IMR-90 (cell line): ENCODE results near the gene VAC14. TPM values are rescaled to one million over a fixed set of nuclear protein-coding genes. Genes with fewer than 3 reads are reported as not detected.

Experiments
- ATAC-seq: fragments of 200-7000 bp; cut with Tn5 transposase; 2 replicates; pipeline ENCODE4 v1.9.1; 2020; ENCODE audit warnings: low read depth, mild to moderate bottlenecking, moderate library complexity
- BruUV-seq: library from RNA; stranded (reverse); fragments of 400-500 nt; replicated peaks from 2 replicates; lab custom pipeline; 2021; lab: Mats Ljungman, UMichigan
- CTCF ChIA-PET: fragments of 300-600 bp; formaldehyde crosslinking; extraction: SDS; loops from one replicate; lab custom pipeline; 2021; ENCODE audit warnings: antibody characterized with exemption; lab: Yijun Ruan, JAX
- POLR2A ChIA-PET: fragments of 300-600 bp; sonication (Branson Sonifier 250); formaldehyde crosslinking; loops from one replicate; lab custom pipeline; 2022; ENCODE audit warnings: antibody characterized with exemption; ENCODE audit not compliant: unreplicated experiment; lab: Charles Lee
- DNase-seq: peaks from one replicate; pipeline ENCODE4 v3.0.0; 2013
- H2AFZ ChIP-seq: replicated peaks from 2 replicates; pipeline ENCODE3; 2013; ENCODE audit warnings: low read length, mild to moderate bottlenecking; ENCODE audit not compliant: poor library complexity
- H2AK5ac ChIP-seq: 2 replicates; pipeline ENCODE4 v1.6.1; 2013; ENCODE audit warnings: low read depth, low read length, inconsistent platforms
- H2AK9ac ChIP-seq: replicated peaks from 2 replicates; pipeline ENCODE3; 2013; ENCODE audit warnings: mild to moderate bottlenecking, low read depth, low read length, moderate library complexity; ENCODE audit not compliant: poor library complexity
- H2BK120ac ChIP-seq: 2 replicates; pipeline ENCODE4 v1.6.1; 2013; ENCODE audit warnings: low read depth, low read length, inconsistent platforms
- H2BK15ac ChIP-seq: 3 replicates; pipeline ENCODE4 v1.6.1; 2013; ENCODE audit warnings: low read depth, low read length, inconsistent platforms
- H2BK20ac ChIP-seq: 2 replicates; pipeline ENCODE4 v1.6.1; 2013; ENCODE audit warnings: low read depth, mild to moderate bottlenecking, inconsistent platforms, low read length, moderate library complexity
- H2BK5ac ChIP-seq: 2 replicates; pipeline ENCODE4 v1.6.1; 2013; ENCODE audit warnings: mild to moderate bottlenecking, low read depth, low read length, inconsistent platforms; ENCODE audit not compliant: poor library complexity, severe bottlenecking
- H3K14ac ChIP-seq: replicated peaks from 2 replicates; pipeline ENCODE4 v1.6.1; 2013; ENCODE audit warnings: low read depth, low read length, inconsistent platforms
- H3K18ac ChIP-seq: 2 replicates; pipeline ENCODE4 v1.6.1; 2013; ENCODE audit warnings: low read depth, low read length, control low read depth
- H3K23ac ChIP-seq: 2 replicates; pipeline ENCODE4 v1.6.1; 2013; ENCODE audit warnings: low read depth, low read length, inconsistent platforms
- H3K27ac ChIP-seq: 2 replicates; pipeline ENCODE4 v1.5.1; 2013; ENCODE audit warnings: mild to moderate bottlenecking, control low read depth, low read length; ENCODE audit not compliant: insufficient read depth
- H3K27me3 ChIP-seq: 2 replicates; pipeline ENCODE4 v1.6.1; 2013; ENCODE audit warnings: low read length; ENCODE audit not compliant: control insufficient read depth, insufficient read depth
- H3K36me3 ChIP-seq: 2 replicates; pipeline ENCODE4 v1.6.1; 2013; ENCODE audit warnings: low read length, mixed read lengths; ENCODE audit not compliant: control insufficient read depth, insufficient read depth
- H3K4ac ChIP-seq: 2 replicates; pipeline ENCODE4 v1.6.1; 2013; ENCODE audit warnings: low read depth, low read length, inconsistent platforms
- H3K4me1 ChIP-seq: 2 replicates; pipeline ENCODE4 v1.6.1; 2013; ENCODE audit warnings: low read length, mixed read lengths; ENCODE audit not compliant: control insufficient read depth, insufficient read depth
- H3K4me2 ChIP-seq: 2 replicates; pipeline ENCODE4 v1.6.1; 2013; ENCODE audit warnings: low read depth, mild to moderate bottlenecking, control low read depth, low read length, moderate library complexity
- H3K4me3 ChIP-seq: 2 replicates; pipeline ENCODE4 v1.5.1; 2013; ENCODE audit warnings: low read depth, mild to moderate bottlenecking, control low read depth, low read length, moderate library complexity; ENCODE audit not compliant: insufficient read depth
- H3K56ac ChIP-seq: 2 replicates; pipeline ENCODE4 v1.6.1; 2013; ENCODE audit warnings: low read length, inconsistent platforms; ENCODE audit not compliant: insufficient read depth; ENCODE audit errors: extremely low read depth
- H3K79me1 ChIP-seq, 2 experiments: 2 replicates each; pipeline ENCODE4 v1.6.1; 2013; ENCODE audit warnings: low read length in 2 of 2, inconsistent platforms in 1 of 2, low read depth in 1 of 2
- H3K9ac ChIP-seq: 2 replicates; pipeline ENCODE4 v1.6.1; 2013; ENCODE audit warnings: low read depth, low read length, control low read depth
- H3K9me1 ChIP-seq: 2 replicates; pipeline ENCODE4 v1.6.1; 2013; ENCODE audit warnings: low read length, inconsistent platforms; ENCODE audit not compliant: insufficient read depth
- H3K9me3 ChIP-seq: 2 replicates; pipeline ENCODE4 v1.6.1; 2013; ENCODE audit warnings: low read length; ENCODE audit not compliant: control insufficient read depth, insufficient read depth
- H4K20me1 ChIP-seq: 2 replicates; pipeline ENCODE4 v1.6.1; 2013; ENCODE audit warnings: low read length, inconsistent platforms; ENCODE audit not compliant: insufficient read depth
- H4K5ac ChIP-seq: 2 replicates; pipeline ENCODE4 v1.6.1; 2013; ENCODE audit warnings: mild to moderate bottlenecking, low read depth, low read length, control low read depth
- H4K8ac ChIP-seq, 2 experiments: 2 replicates each; pipeline ENCODE4 v1.6.1; 2013; ENCODE audit warnings: low read depth in 2 of 2, low read length in 2 of 2, control low read depth in 1 of 2, inconsistent platforms in 1 of 2
- H4K91ac ChIP-seq: 2 replicates; pipeline ENCODE4 v1.6.1; 2013; ENCODE audit warnings: low read depth, low read length, inconsistent platforms; ENCODE audit not compliant: insufficient read depth
- FOS ChIP-seq: fragments of 150-350 bp; IDR thresholded peaks from 2 replicates; pipeline ENCODE4 v1.6.1; 2016; ENCODE audit warnings: low read depth, low read length
- MAFK ChIP-seq: IDR thresholded peaks from 2 replicates; pipeline ENCODE4 v1.6.1; 2012; ENCODE audit warnings: low read depth, low read length, improper control_type of control experiment
- MAZ ChIP-seq: IDR thresholded peaks from 2 replicates; pipeline ENCODE4 v1.6.1; 2012; ENCODE audit warnings: low read depth, mild to moderate bottlenecking, low read length, improper control_type of control experiment, moderate library complexity, borderline replicate concordance
- POLR2A ChIP-seq: IDR thresholded peaks from 2 replicates; pipeline ENCODE4 v1.6.1; 2012; ENCODE audit warnings: mild to moderate bottlenecking, low read depth, low read length
- RAD21 ChIP-seq: IDR thresholded peaks from 2 replicates; pipeline ENCODE4 v1.6.1; 2012; ENCODE audit warnings: low read length, improper control_type of control experiment
- SMC3 ChIP-seq: fragments of 150-350 bp; IDR thresholded peaks from 2 replicates; pipeline ENCODE4 v1.6.1; 2016; ENCODE audit warnings: low read depth, mild to moderate bottlenecking, antibody characterized with exemption, low read length, moderate library complexity
- WGBS, 2 experiments: methylation state at CpG; one replicate each; pipeline versions ENCODE4 v1.1.5 to v1.1.7; 2013; ENCODE audit warnings: missing lambda C conversion rate in 2 of 2; ENCODE audit not compliant: insufficient read length in 1 of 2; ENCODE audit errors: extremely low coverage in 2 of 2; 5-methylcytosine and 5-hydroxymethylcytosine counted together
- dilution Hi-C: fragments of 300-500 bp; cut with HindIII; formaldehyde crosslinking; loops from one replicate; pipeline ENCODE4 v1.14.3; 2018; ENCODE audit warnings: low sequenced_read_pairs; ENCODE audit not compliant: unreplicated experiment
- in situ Hi-C: fragments of 300-500 bp; cut with MboI; formaldehyde crosslinking; loops from 3 replicates; pipeline ENCODE4 v1.14.3; 2019; ENCODE audit warnings: low sequenced_read_pairs, inconsistent platforms, mixed read lengths
- intact Hi-C: fragments of 100-400 bp; cut with micrococcal nuclease; formaldehyde crosslinking; loops from 2 replicates; pipeline ENCODE4 v1.10.0; 2022
- polyA plus RNA-seq, 3 experiments: library from polyadenylated mRNA; depleted of rRNA; stranded (reverse); fragments of >200 nt; gene quantifications; 2 replicates each; pipeline ENCODE4 v1.2.3, GENCODE V29; 2012; ENCODE audit warnings: low replicate concordance in 1 of 3
- total RNA-seq: library from RNA; depleted of rRNA; stranded (reverse); fragments of >200 nt; gene quantifications from 2 replicates; pipeline ENCODE4 v1.2.3, GENCODE V29; 2012

The VAC14 gene
- total and polyA plus RNA-seq, 2 of the 4 experiments (the other 2 are of a cell fraction), result 21.1 to 40.2 TPM

DNA sequence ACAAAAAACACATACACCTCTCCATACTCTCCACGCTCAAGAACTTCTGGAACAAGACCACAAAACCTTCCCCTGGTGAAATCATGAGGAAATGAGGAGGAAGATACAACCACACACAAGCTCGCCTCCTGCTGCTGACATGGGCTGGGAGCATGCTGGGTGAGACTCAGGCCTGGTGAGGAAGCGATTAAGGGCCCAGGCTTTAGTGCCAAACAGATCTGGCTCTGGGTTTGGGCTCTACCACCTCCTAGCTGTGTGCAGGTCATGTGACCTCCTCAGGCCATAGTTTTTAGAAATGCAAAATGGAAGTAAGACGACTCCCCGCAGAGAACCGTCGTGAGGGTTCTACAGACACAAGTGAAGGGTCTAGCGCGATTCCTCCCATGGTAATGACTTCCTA is 41.3 kb downstream of the VAC14 start:
- H2BK15ac ChIP-seq, result peak overlapping the region; percentile 69
- H3K9me3 ChIP-seq, result no peaks in the 10 kb centered on the region
- peak overlapping the region; percentile 78 for H3K14ac ChIP-seq
- ChIA-PET POLR2A (no interaction called here), CTCF (interaction anchor here (1.5 to 3.0 kb wide), 2 partner anchors 11 to 45 kb away, joined by 3 to 12 read pairs; no protein-coding TSS in a partner anchor)
- dilution Hi-C loops, result loop anchor here (10.0 kb wide), 1 partner anchor 85 kb away; no protein-coding TSS in a partner anchor
- peak overlapping the region; percentile 90 for H3K27ac ChIP-seq
- no TSS peak for BruUV-seq
- H3K4me1 ChIP-seq, result peaks cover 20% of the 10 kb centered on the region
- no peak overlapping the region for H3K23ac ChIP-seq
- H2BK120ac ChIP-seq, result peak overlapping the region; percentile 86
- peaks cover 21% of the 10 kb centered on the region for H3K9me1 ChIP-seq
- TF ChIP-seq POLR2A (no peak), MAZ (no peak), FOS (no peak), RAD21 (no peak), SMC3 (no peak), MAFK (no peak)
- H2AFZ ChIP-seq, result no peak overlapping the region
- H3K27me3 ChIP-seq, result no peaks in the 10 kb centered on the region
- peaks cover 0 to 33% of the 10 kb centered on the region in 2 experiments; a peak in 2 of 4 replicates for H3K79me1 ChIP-seq
- peak overlapping the region; percentile 52 for H4K5ac ChIP-seq
- no peaks in the 10 kb centered on the region; the same call in 1 of the 2 replicates for H4K20me1 ChIP-seq
- H3K4ac ChIP-seq, result peak overlapping the region; percentile 95
- peaks cover 10% of the 10 kb centered on the region for H3K36me3 ChIP-seq
- peak overlapping the region; percentile 25 for H3K18ac ChIP-seq
- peak overlapping the region; percentile 84 for H4K91ac ChIP-seq
- H3K9ac ChIP-seq, result no peak overlapping the region
- no peak overlapping the region for H3K4me2 ChIP-seq
- H2AK9ac ChIP-seq, result peak overlapping the region; percentile 8
- WGBS, 2 experiments, result 100% methylated on average over 1 to 2 of the region's 9 CpGs
- no peak for DNase-seq
- H2AK5ac ChIP-seq, result peak overlapping the region; percentile 83
- H2BK5ac ChIP-seq, result peak overlapping the region; percentile 82
- peak overlapping the region; percentile 35 to 81; a peak in 3 of 4 replicates for H4K8ac ChIP-seq
- intact Hi-C loops, result no loop called here
- no peak for ATAC-seq
- in situ Hi-C loops, result no loop called here
- peak overlapping the region; percentile 93; the same call in 1 of the 2 replicates for H2BK20ac ChIP-seq
- no peak overlapping the region for H3K56ac ChIP-seq
- no peak overlapping the region for H3K4me3 ChIP-seq
